ENCODE data around the gene CLTCL1. TPM values are rescaled to one million over a fixed set of nuclear protein-coding genes. Genes with fewer than 3 reads are reported as not detected.

The CLTCL1 gene
- total RNA-seq, 1 donor from 2014 or later, result 13.7 TPM

GRCh38 chr22:19137384-19138216 lies 153.9 kb downstream of the CLTCL1 start:
- DNase-seq (ENCODE audit: low read depth) (no peak), FAIRE-seq (no peak)
- no peak overlapping the region for H3K4me3 ChIP-seq (ENCODE audit: low read depth, low read length)
- peaks cover 51% of the 10 kb centered on the region for H3K36me3 ChIP-seq (ENCODE audit: control insufficient read depth, insufficient read depth, low read length)
- TF ChIP-seq CTCF (IDR thresholded peaks at IDR 0.05; ENCODE audit: insufficient read depth, low read length, severe bottlenecking), result no peak
- no peaks in the 10 kb centered on the region for H3K27me3 ChIP-seq (ENCODE audit: control insufficient read depth, insufficient read depth, low read length)

- H3K36me3 ChIP-seq (ENCODE audit: control insufficient read depth, insufficient read depth, low read length), result peaks cover 46% of the 10 kb centered on the region
- no peak overlapping the region for H3K4me3 ChIP-seq (ENCODE audit: low read depth, low read length)
- DNase-seq (ENCODE audit: low read depth) (no peak), FAIRE-seq (no peak)
- no peaks in the 10 kb centered on the region for H3K27me3 ChIP-seq (ENCODE audit: control insufficient read depth, insufficient read depth, low read length)
- no peak for TF ChIP-seq CTCF (IDR thresholded peaks at IDR 0.05; ENCODE audit: insufficient read depth, low read length, severe bottlenecking)
Observed at GRCh38 chr22:19136915-19137314, 154.6 kb downstream of the CLTCL1 start.

GRCh38 chr22:19134874-19135273 lies 156.6 kb downstream of the CLTCL1 start:
- FAIRE-seq, result no peak
- Histone ChIP-seq H3K4me3 (ENCODE audit: low read depth, low read length) (no peak overlapping the region), H3K27me3 (ENCODE audit: control insufficient read depth, insufficient read depth, low read length) (no peaks in the 10 kb centered on the region), H3K36me3 (ENCODE audit: control insufficient read depth, insufficient read depth, low read length) (peaks cover 33% of the 10 kb centered on the region)
- TF ChIP-seq CTCF (IDR thresholded peaks at IDR 0.05; ENCODE audit: insufficient read depth, low read length, severe bottlenecking), result no peak
- DNase-seq (ENCODE audit: low read depth), result no peak

- Histone ChIP-seq H3K27me3 (ENCODE audit: control insufficient read depth, insufficient read depth, low read length) (no peaks in the 10 kb centered on the region), H3K36me3 (ENCODE audit: control insufficient read depth, insufficient read depth, low read length) (peaks cover 30% of the 10 kb centered on the region), H3K4me3 (ENCODE audit: low read depth, low read length) (no peak overlapping the region)
- TF ChIP-seq CTCF (IDR thresholded peaks at IDR 0.05; ENCODE audit: insufficient read depth, low read length, severe bottlenecking), result no peak
- FAIRE-seq (no peak), DNase-seq (ENCODE audit: low read depth) (no peak)
Observed at GRCh38 chr22:19134176-19134831, 157.2 kb downstream of the CLTCL1 start.

- no peak for FAIRE-seq
- no peak for DNase-seq (ENCODE audit: low read depth)
- peaks cover 26% of the 10 kb centered on the region for H3K36me3 ChIP-seq (ENCODE audit: control insufficient read depth, insufficient read depth, low read length)
- H3K4me3 ChIP-seq (ENCODE audit: low read depth, low read length), result no peak overlapping the region
- no peak for TF ChIP-seq CTCF (IDR thresholded peaks at IDR 0.05; ENCODE audit: insufficient read depth, low read length, severe bottlenecking)
- H3K27me3 ChIP-seq (ENCODE audit: control insufficient read depth, insufficient read depth, low read length), result no peaks in the 10 kb centered on the region
Observed at GRCh38 chr22:19133561-19133960, 158.0 kb downstream of the CLTCL1 start.
